NCI-H187 (cell line): ENCODE results near the gene PIK3IP1.

Experiments
- DNase-seq, 2 experiments: peaks; one replicate each; lab custom pipeline; 2025; lab: John Stamatoyannopoulos, UW

PIK3IP1 gene

DNA sequence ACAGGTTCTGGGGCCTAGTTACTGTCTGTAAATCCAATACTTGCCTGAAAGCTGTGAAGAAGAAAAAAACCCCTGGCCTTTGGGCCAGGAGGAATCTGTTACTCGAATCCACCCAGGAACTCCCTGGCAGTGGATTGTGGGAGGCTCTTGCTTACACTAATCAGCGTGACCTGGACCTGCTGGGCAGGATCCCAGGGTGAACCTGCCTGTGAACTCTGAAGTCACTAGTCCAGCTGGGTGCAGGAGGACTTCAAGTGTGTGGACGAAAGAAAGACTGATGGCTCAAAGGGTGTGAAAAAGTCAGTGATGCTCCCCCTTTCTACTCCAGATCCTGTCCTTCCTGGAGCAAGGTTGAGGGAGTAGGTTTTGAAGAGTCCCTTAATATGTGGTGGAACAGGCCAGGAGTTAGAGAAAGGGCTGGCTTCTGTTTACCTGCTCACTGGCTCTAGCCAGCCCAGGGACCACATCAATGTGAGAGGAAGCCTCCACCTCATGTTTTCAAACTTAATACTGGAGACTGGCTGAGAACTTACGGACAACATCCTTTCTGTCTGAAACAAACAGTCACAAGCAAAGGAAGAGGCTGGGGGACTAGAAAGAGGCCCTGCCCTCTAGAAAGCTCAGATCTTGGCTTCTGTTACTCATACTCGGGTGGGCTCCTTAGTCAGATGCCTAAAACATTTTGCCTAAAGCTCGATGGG lies 13.5 kb downstream of the PIK3IP1 start:
- DNase-seq, result no peak

DNA sequence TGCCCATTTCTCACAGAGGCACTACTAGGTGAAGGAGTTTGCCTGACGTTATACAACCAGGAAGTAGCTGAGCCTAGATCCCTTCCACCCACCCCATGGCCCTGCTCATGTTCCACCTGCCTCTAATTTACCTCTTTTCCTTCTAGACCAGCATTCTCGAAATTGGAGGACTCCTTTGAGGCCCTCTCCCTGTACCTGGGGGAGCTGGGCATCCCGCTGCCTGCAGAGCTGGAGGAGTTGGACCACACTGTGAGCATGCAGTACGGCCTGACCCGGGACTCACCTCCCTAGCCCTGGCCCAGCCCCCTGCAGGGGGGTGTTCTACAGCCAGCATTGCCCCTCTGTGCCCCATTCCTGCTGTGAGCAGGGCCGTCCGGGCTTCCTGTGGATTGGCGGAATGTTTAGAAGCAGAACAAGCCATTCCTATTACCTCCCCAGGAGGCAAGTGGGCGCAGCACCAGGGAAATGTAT lies 14.1 kb downstream of the PIK3IP1 start:
- DNase-seq, result no peak

DNA sequence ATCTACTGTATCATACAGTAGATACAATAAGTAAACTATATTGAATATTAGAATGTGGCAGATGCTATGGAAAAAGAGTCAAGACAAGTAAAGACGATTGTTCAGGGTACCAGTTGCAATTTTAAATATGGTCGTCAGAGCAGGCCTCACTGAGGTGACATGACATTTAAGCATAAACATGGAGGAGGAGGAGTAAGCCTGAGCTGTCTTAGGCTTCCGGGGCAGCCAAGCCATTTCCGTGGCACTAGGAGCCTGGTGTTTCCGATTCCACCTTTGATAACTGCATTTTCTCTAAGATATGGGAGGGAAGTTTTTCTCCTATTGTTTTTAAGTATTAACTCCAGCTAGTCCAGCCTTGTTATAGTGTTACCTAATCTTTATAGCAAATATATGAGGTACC lies 14.5 kb downstream of the PIK3IP1 start:
- DNase-seq, result no peak

DNA sequence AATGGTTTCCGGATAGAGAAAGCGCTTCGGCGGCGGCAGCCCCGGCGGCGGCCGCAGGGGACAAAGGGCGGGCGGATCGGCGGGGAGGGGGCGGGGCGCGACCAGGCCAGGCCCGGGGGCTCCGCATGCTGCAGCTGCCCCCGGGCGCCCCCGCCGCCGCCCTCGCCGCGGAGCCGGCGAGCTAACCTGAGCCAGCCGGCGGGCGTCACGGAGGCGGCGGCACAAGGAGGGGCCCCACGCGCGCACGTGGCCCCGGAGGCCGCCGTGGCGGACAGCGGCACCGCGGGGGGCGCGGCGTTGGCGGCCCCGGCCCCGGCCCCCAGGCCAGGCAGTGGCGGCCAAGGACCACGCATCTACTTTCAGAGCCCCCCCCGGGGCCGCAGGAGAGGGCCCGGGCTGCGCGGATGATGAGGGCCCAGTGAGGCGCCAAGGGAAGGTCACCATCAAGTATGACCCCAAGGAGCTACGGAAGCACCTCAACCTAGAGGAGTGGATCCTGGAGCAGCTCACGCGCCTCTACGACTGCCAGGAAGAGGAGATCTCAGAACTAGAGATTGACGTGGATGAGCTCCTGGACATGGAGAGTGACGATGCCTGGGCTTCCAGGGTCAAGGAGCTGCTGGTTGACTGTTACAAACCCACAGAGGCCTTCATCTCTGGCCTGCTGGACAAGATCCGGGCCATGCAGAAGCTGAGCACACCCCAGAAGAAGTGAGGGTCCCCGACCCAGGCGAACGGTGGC lies 15.7 kb downstream of the PIK3IP1 start:
- DNase-seq, result no peak

DNA sequence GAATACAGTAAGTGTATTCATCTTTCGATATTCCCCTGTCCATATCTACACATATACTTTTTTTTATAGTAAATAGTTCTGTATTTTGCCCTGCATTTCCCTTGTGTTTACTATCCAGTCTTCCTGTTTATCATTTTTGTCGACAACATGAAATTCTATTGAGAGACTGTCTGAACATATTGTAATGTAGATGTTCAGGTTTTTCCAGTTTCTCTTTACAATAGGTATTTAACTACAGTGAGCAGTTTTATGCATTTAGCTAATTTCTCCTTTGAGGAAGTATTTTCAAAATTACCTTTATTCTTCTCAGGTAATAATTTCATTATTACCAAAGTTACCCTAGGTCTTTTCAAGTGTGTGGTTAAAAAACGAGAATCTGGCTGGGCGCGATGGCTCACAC lies 16.7 kb downstream of the PIK3IP1 start:
- DNase-seq, result no peak

DNA sequence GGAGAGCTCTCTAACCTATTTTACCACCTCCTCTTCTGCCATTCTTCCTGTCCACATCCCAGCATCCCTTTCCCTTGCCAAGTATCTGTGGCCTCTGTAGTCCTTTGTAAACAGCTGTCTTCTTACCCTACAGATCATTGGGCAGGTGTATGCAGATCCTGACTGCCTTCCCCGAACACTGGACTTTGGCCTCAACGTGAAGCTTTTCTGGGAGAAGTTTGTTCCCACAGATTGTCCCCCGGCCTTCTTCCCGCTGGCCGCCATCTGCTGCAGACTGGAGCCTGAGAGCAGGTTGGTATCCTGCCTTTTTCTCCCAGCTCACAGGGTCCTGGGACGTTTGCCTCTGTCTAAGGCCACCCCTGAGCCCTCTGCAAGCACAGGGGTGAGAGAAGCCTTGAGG lies 17.3 kb downstream of the PIK3IP1 start:
- DNase-seq, result no peak

DNA sequence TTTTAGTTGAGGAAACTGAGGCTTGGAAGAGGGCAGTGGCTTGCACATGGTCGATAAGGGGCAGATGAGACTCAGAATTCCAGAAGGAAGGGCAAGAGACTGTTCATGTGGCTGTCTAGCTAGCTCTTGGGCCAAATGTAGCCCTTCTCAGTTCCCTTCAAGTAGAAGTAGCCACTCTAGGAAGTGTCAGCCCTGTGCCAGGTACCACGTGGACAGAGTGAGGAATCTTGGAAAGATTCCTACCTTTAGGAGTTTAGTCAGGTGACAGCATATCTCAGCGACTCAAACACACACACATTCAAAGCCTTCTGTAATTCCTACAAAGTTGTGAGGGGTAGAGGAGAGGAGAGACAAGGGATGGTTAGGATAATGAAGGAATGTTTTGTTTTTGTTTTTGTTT lies 18.3 kb downstream of the PIK3IP1 start:
- no peak for DNase-seq

DNA sequence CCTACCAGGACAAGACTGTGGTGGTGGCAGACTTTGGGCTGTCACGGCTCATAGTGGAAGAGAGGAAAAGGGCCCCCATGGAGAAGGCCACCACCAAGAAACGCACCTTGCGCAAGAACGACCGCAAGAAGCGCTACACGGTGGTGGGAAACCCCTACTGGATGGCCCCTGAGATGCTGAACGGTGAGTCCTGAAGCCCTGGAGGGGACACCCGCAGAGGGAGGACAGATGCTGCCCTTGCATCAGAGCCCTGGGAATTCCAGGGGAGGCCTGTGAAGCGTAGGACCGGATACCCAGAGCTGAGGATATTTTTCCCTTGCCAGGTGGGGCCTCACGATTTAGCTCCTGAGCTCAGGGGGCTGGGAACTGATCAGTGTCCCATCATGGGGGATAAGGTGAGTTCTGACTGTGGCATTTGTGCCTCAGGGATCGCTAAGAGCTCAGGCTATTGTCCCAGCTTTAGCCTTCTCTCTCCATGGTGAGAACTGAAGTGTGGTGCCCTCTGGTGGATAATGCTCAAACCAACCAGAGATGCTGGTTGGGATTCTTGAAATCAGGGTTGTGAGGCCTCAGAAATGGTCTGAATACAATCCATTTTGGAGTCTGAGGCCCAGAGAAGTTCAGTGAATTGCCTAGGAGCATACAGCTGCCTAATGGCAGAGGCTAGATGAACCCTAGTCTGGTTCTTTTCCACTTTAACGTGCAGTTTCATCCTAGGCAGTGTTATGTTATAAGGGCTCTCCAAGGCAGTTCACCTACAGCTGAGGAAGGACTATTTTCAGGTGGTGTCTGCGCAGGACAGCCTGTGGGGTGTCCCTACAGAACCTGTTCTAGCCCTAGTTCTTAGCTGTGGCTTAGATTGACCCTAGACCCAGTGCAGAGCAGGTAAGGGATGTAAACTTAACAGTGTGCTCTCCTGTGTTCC lies 19.5 kb downstream of the PIK3IP1 start:
- no peak for DNase-seq

DNA sequence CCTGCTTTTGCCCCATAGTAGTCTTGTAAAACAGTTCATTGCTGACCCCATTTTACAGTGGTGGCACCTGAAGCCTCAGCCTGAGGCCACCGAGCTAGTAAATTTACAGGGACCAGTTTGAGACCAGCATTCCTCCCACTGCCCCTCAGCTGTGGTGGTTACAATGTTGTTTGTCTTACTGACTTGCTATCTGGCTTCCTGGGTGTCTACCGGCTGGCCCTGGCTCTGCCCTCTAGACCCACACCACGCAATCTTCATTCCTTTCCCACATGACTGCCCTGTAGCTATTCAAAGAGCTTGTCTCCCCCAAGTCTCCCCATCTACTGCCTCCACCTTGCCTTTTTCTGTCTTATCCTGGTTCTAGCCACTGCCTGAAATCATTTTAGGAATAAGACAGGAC lies 20.8 kb downstream of the PIK3IP1 start:
- DNase-seq, result no peak

DNA sequence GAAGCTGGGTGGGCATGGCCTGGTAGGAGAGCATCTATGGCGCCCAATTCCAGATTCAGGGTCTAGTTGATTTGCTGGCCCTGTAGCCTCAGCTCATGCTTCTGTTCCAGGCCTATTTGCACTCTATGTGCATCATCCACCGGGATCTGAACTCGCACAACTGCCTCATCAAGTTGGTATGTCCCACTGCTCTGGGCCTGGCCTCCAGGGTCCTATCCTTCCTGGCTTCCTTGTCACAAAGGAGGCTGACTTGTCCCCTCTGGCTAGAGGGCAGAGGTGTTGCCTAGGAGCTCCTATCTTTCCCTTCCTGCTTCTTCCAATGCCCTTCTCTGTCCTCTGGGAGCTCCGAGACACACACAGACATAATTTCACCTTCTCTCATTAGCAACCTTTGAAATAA lies 21.3 kb downstream of the PIK3IP1 start:
- no peak for DNase-seq

DNA sequence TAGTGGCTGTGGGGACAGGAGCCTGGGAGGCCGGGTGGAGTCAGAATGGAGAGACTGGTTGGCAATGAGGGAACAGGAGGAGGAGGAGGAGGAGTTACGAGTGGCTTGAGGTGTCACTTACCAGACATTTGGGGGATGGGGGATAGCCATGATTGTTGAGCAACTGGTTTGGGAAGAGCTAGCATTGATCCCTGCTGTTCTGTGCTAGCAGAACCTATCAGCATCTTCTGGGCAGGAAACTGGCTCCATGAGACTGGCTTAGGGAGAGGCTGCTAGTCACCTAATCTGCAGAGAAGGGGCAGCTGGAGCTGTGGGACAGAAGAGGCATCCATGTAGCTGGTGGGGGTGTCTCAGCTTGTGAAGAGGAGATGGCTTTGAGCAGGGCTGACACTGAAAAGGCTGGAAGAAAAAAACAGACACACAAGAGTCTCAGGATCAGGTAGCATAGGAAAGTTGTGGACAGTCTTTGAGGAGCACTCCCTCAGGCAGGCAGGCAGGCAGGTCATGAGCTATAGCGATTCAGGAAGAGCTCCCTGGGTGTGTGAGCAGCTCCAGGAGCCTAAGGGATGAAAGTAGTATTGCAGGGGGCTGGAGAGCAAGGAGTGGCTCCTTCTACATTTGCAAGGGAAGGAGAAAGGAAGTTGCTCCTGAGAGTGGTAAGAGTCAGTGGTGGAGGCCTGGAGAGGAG lies 22.3 kb downstream of the PIK3IP1 start:
- DNase-seq, result no peak

DNA sequence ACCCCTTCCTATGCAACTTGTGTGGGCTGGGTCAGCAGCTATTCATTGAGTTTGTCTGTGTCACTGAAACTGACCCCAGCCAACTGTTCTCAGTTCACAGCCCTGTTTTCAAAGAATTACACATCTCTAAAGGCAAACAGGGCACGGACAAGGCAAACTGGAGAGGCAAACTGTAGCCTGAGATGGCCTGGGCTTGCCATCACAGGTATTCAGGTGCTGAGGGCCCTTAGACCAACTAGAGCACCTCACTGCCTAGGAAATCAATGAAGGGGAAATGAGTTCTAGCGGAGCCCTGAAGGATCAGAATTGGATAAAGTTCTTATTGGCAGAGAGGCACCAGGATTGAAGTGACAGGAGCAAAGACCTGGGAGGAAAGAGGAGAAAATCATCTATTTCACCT lies 24.0 kb downstream of the PIK3IP1 start:
- no peak for DNase-seq

DNA sequence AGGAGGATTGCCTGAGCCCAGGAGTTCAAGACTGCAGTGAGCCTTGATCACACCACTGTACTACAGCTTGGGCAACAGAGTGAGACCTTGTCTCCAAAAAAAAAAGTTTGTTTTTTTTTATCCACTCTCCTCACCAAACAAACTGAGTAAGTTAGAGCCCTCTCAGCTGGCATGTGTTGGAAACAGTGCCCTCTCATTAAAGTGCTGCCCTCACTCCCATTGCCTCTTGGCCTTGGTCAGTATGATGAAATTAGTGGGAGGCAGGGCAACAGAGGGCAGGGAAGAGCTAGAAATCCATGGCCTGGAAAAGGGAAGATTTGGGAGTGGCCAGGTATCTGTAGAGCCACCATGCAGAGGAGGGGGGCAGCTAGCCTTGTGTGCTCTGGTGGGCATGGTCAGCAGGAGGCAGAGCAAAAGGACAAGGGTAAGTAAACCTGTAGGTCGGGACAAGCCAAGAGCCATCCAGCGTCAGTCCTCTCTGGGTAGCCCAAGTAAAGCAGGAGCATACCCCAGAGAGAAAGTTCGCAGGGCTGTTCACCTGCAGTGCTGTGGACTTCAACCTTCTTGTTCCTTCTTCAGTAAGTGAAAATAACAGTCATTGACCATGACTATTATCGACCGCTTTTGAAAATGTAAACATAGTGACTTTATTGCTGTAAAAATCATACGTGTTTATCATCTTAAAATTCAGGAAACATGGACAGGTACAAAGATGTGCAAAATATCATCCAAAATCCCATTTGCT lies 28.2 kb downstream of the PIK3IP1 start:
- no peak for DNase-seq

DNA sequence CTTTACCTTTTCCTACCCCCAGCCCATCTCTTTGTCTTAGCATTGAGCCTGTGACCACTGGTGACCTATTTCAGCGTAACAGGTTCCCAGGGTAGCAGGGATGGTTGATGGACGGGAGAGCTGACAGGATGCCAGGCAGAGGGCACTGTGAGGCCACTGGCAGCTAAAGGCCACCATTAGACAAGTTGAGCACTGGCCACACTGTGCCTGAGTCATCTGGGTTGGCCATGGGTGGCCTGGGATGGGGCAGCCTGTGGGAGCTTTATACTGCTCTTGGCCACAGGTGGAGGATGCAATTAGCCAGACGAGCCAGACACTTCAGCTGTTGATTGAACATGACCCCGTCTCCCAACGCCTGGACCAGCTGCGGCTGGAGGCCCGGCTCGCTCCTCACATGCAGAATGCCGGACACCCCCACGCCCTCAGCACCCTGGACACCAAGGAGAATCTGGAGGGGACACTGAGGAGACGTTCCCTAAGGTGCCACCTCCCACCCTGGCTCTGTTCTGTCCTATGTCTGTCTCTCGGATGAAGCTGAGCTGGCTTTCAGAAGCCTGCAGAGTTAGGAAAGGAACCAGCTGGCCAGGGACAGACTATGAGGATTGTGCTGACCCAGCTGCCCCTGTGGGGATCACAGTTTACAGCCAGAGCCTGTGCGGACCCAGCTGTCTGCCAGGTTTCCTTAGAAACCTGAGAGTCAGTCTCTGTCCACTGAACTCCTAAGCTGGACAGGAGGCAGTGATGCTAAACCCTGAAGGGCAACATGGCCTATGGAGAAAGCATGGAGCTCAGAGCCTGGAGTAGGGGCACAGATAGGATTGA lies 29.8 kb downstream of the PIK3IP1 start:
- no peak for DNase-seq

DNA sequence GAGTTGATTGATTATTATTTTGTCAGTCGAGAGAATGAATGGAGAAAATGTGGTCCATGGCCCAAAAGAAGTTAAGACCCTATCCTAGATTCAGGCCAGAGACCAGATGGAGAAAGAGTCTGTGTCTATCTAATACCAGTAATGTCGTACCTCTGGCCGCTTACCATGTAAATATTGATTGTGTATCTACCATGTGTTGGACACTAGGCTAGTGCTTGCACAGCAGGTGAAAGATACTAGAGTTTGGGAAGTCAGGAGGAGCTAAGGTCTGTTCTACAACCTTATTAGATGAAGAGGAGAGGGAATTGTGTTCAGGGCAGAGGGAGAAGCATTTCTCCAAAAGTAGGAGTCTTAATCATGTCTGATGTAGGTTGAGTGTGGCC lies 31.8 kb downstream of the PIK3IP1 start:
- no peak for DNase-seq

DNA sequence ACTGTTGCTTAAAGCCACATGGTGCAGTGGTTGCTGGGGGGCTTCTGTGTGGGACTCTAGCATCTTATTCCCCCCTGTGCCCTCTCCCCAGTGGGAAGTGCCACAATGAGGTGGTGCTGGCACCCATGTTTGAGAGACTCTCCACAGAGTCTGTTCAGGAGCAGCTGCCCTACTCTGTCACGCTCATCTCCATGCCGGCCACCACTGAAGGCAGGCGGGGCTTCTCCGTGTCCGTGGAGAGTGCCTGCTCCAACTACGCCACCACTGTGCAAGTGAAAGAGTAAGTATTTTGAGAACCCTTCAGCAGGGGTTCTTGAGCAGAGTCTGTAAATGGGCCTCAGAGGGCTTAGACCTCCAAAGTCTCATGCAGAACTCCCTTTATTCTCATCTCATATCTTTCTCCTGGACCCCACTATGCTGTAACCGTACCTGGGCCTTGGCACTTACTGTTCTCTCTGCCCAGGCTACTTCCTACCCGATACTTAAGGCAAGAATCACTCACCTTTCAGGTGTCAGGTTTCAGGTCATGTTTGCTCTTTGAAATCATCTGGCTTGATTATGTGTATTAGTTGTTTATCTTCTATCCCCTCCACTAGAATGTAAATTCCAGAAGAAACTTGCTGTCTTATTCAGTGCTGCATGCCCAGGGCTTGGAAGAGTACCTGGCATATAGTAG lies 32.4 kb downstream of the PIK3IP1 start:
- no peak for DNase-seq

DNA sequence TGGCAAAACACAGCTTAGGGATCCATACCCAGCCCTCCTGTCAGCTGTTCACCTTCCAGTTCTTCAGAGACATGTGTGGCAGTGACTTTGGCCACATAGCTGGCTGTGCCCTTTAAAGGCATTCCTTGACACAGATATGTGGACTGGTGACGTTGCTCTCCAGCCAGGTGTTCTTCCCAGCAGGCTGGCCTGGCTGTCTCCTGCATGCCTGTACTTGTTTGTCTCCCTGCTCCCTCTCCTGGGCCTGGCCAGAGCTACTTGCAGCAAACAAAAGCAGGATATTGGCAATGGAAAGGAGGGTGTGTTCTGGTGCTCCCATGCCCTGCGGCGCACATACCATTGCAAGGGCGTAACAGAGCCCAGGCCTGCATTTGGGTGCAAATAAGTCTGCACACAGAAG lies 38.3 kb downstream of the PIK3IP1 start:
- no peak for DNase-seq

DNA sequence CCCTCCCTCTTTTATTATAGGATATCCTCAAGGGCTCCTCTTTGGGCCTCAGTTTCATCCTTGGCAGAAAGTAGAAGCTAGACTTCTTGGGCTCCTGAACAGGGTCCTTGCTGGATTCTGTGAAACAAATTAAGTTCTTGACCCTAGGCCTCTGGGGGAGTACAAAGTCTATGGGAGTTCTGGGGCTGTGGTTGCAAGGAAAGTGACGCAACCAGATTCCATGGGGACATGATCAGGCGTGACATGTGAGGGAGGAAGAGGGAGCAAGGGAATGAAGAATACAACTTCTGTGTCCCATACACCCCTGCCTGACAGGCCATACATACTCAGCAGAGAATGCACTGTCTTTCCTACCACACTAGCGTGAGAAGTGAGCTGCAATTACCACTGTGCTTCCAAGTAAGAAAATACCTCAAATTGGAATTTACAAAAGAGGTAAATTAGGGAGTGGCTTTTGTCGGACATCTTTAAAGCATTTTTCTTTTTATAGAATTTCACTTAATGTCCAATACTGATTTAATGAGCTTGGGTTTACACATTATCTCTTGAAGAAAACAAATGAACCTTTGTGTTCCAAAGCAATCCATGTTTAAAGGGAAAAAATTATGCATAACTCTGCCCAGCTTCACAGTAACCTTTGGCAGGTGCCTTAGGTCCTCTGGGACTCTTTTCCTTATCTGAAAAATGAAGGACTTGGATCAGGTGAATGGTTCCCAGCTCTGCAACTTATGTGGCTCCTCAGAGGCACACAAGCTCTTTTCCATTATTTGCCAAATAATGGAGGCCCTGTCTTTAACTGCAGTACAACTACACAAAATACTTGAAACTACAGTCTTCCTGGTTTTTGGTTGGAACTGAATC lies 41.3 kb downstream of the PIK3IP1 start:
- no peak for DNase-seq
